Keratinocyte (primary cell): ENCODE data around the gene UNC5A.

Experiments used
- EZH2 ChIP-seq: IDR thresholded peaks from one replicate; pipeline ENCODE4 v1.6.1; 2012; ENCODE audit warnings: inconsistent platforms, mild to moderate bottlenecking, low read length, moderate library complexity
- TF ChIP-seq, protein P1 (sequence below), 3 experiments: IDR thresholded peaks in 1 of 3; conservative IDR thresholded peaks in 1 of 3; optimal IDR thresholded peaks in 1 of 3; 2 replicates in 2 of 3; 3 replicates in 1 of 3; pipeline versions ENCODE3 to v1.5.1; 2011; ENCODE audit warnings: low read length in 3 of 3, mild to moderate bottlenecking in 3 of 3, moderate library complexity in 2 of 3, control low read depth in 1 of 3, inconsistent platforms in 1 of 3; ENCODE audit not compliant: insufficient read depth in 2 of 3; ENCODE audit errors: extremely low read depth in 1 of 3

GRCh38 chr5:176879663-176880361 lies 69.5 kb downstream of the UNC5A start:
- TF ChIP-seq, protein P1, sequence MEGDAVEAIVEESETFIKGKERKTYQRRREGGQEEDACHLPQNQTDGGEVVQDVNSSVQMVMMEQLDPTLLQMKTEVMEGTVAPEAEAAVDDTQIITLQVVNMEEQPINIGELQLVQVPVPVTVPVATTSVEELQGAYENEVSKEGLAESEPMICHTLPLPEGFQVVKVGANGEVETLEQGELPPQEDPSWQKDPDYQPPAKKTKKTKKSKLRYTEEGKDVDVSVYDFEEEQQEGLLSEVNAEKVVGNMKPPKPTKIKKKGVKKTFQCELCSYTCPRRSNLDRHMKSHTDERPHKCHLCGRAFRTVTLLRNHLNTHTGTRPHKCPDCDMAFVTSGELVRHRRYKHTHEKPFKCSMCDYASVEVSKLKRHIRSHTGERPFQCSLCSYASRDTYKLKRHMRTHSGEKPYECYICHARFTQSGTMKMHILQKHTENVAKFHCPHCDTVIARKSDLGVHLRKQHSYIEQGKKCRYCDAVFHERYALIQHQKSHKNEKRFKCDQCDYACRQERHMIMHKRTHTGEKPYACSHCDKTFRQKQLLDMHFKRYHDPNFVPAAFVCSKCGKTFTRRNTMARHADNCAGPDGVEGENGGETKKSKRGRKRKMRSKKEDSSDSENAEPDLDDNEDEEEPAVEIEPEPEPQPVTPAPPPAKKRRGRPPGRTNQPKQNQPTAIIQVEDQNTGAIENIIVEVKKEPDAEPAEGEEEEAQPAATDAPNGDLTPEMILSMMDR (optimal IDR thresholded peaks at IDR 0.05 in 1 of 3, IDR thresholded peaks at IDR 0.05 in 1 of 3, conservative IDR thresholded peaks at IDR 0.05 in 1 of 3; ENCODE audit: extremely low read depth in 1 of 3, insufficient read depth in 2 of 3, low read length in 3 of 3): no peak
- no peak for TF ChIP-seq EZH2
